Endothelial cell of umbilical vein (primary cell): ENCODE data around the gene URM1.

ENCODE experiments used
- JUN ChIP-seq: IDR thresholded peaks from 2 replicates; pipeline ENCODE4 v1.6.1; 2011; ENCODE audit warnings: borderline replicate concordance, low read depth; ENCODE audit not compliant: insufficient read length, insufficient read depth
- POLR2A ChIP-seq: IDR thresholded peaks from 2 replicates; pipeline ENCODE4 v1.6.1; 2012; ENCODE audit warnings: low read depth, mild to moderate bottlenecking, control low read depth, low read length
- TF ChIP-seq, protein P1 (sequence below), 2 donors: IDR thresholded peaks; 1 replicate in 1 of 2; 2 replicates in 1 of 2; pipeline ENCODE4 v1.5.1; 2011; ENCODE audit warnings: low read length in 2 of 2, mild to moderate bottlenecking in 2 of 2, moderate library complexity in 2 of 2, control low read depth in 1 of 2, inconsistent platforms in 1 of 2, low read depth in 1 of 2; ENCODE audit not compliant: insufficient read depth in 1 of 2; ENCODE audit errors: extremely low read depth in 1 of 2

DNA sequence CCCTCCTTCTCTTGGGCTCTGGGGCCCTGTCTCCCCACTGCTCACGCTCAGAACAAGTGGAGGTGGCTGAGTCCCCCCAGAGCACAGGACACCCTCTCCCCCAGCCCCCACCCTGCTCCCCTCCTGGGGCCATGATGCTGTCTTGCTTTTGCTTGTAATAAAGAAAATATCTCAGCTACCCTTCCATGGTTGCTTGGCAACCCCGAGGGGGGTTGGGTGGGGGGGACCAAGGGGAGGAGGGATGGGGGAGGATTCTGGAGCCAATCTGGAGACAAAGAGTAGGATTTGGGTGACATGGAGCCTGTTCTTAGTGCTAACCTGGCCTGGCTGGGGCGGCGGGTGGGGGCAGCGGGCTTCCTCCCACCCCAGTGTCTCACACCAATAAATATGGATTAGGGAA lies 33.4 kb downstream of the URM1 start:
- TF ChIP-seq POLR2A = no peak
- TF ChIP-seq, protein P1, sequence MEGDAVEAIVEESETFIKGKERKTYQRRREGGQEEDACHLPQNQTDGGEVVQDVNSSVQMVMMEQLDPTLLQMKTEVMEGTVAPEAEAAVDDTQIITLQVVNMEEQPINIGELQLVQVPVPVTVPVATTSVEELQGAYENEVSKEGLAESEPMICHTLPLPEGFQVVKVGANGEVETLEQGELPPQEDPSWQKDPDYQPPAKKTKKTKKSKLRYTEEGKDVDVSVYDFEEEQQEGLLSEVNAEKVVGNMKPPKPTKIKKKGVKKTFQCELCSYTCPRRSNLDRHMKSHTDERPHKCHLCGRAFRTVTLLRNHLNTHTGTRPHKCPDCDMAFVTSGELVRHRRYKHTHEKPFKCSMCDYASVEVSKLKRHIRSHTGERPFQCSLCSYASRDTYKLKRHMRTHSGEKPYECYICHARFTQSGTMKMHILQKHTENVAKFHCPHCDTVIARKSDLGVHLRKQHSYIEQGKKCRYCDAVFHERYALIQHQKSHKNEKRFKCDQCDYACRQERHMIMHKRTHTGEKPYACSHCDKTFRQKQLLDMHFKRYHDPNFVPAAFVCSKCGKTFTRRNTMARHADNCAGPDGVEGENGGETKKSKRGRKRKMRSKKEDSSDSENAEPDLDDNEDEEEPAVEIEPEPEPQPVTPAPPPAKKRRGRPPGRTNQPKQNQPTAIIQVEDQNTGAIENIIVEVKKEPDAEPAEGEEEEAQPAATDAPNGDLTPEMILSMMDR (IDR thresholded peaks at IDR 0.05; ENCODE audit: extremely low read depth in 1 of 2, insufficient read depth in 1 of 2, low read depth in 1 of 2, low read length in 2 of 2) = no peak
- no peak for TF ChIP-seq JUN
